WTC11 (cell line): ENCODE results near the gene LMTK2. TPM values are rescaled to one million over a fixed set of nuclear protein-coding genes. Genes with fewer than 3 reads are reported as not detected.

Experiments
- ATAC-seq: fragments of 200-7000 bp; cut with Tn5 transposase; 2 replicates; pipeline ENCODE4 v1.10.0; 2021; ENCODE audit warnings: mild to moderate bottlenecking, moderate library complexity
- Bru-seq: library from RNA; stranded (reverse); fragments of 400-500 nt; gene quantifications from one replicate; lab custom pipeline; 2021; lab: Mats Ljungman, UMichigan
- CTCF ChIA-PET: fragments of 300-600 bp; sonication (Branson Sonifier 250); formaldehyde crosslinking; loops from one replicate; lab custom pipeline; 2021; ENCODE audit warnings: antibody characterized with exemption; lab: Charles Lee
- POLR2A ChIA-PET: fragments of 350-600 bp; sonication (Branson Sonifier 250); formaldehyde crosslinking; loops from one replicate; lab custom pipeline; 2021; ENCODE audit warnings: antibody characterized with exemption; lab: Charles Lee
- DNase-seq: peaks from one replicate; pipeline ENCODE4 v3.0.0; 2021; ENCODE audit warnings: low spot score
- H3K27ac Mint-ChIP-seq: 2 replicates; pipeline ENCODE4 v1.8.0; 2021; ENCODE audit warnings: mixed read lengths
- H3K27me3 Mint-ChIP-seq: 2 replicates; pipeline ENCODE4 v1.8.0; 2021; ENCODE audit warnings: low read depth, mild to moderate bottlenecking, moderate library complexity, mixed read lengths
- H3K36me3 Mint-ChIP-seq: 2 replicates; pipeline ENCODE4 v1.8.0; 2021; ENCODE audit warnings: mixed read lengths
- H3K4me1 Mint-ChIP-seq: 2 replicates; pipeline ENCODE4 v1.8.0; 2022; ENCODE audit warnings: mixed read lengths
- H3K4me3 Mint-ChIP-seq: 2 replicates; pipeline ENCODE4 v1.8.0; 2021; ENCODE audit warnings: mild to moderate bottlenecking, moderate library complexity, mixed read lengths
- H3K9me3 Mint-ChIP-seq: 2 replicates; pipeline ENCODE4 v1.8.0; 2021; ENCODE audit warnings: mixed read lengths
- NFYB ChIP-seq: sonication (generic); formaldehyde crosslinking; conservative IDR thresholded peaks from 2 replicates; pipeline ENCODE4 v1.8.0; 2022; ENCODE audit warnings: low read depth, missing genetic modification reagents
- SMAD3 ChIP-seq: sonication (generic); formaldehyde crosslinking; IDR thresholded peaks from 2 replicates; pipeline ENCODE4 v1.8.0; 2022; ENCODE audit warnings: missing genetic modification reagents, mild to moderate bottlenecking, borderline replicate concordance
- TEAD4 ChIP-seq: sonication (generic); formaldehyde crosslinking; IDR thresholded peaks from 2 replicates; pipeline ENCODE4 v1.8.0; 2022; ENCODE audit warnings: mild to moderate bottlenecking, missing genetic modification reagents
- TP53 ChIP-seq: sonication (generic); formaldehyde crosslinking; IDR thresholded peaks from 2 replicates; pipeline ENCODE4 v1.8.1; 2023; ENCODE audit warnings: mild to moderate bottlenecking, missing genetic modification reagents
- ZNF121 ChIP-seq: sonication (generic); formaldehyde crosslinking; IDR thresholded peaks from 2 replicates; pipeline ENCODE4 v1.8.0; 2023; ENCODE audit warnings: missing genetic modification reagents
- ZNF219 ChIP-seq: sonication (generic); formaldehyde crosslinking; IDR thresholded peaks from 2 replicates; pipeline ENCODE4 v1.8.0; 2023; ENCODE audit warnings: missing genetic modification reagents, mild to moderate bottlenecking, borderline replicate concordance
- ZNF232 ChIP-seq: sonication (generic); formaldehyde crosslinking; IDR thresholded peaks from 2 replicates; pipeline ENCODE4 v1.8.0; 2022; ENCODE audit warnings: mild to moderate bottlenecking, missing genetic modification reagents
- ZNF416 ChIP-seq: fragments of 250-450 bp; sonication (Bioruptor Pico); IDR thresholded peaks from 2 replicates; pipeline ENCODE4 v1.9.0; 2021; ENCODE audit warnings: mild to moderate bottlenecking, inconsistent platforms
- long read RNA-seq, 3 experiments: library from RNA in 1 of 3; library from capped mRNA in 1 of 3; library from polyadenylated mRNA in 1 of 3; unstranded in 2 of 3; stranded (forward) in 1 of 3; transcript quantifications; one replicate each; pipeline ENCODE4 v2.0.0, GENCODE V29; 2021
- total RNA-seq: library from RNA; stranded (reverse); gene quantifications from 3 replicates; pipeline ENCODE4 v1.2.3, GENCODE V29; 2021
- TF ChIP-seq, protein P1 (sequence below): sonication (generic); formaldehyde crosslinking; IDR thresholded peaks from 2 replicates; pipeline ENCODE4 v1.8.1; 2023; ENCODE audit warnings: mild to moderate bottlenecking, moderate library complexity, missing genetic modification reagents
- TF ChIP-seq, protein P2 (sequence below): sonication (generic); formaldehyde crosslinking; IDR thresholded peaks from 2 replicates; pipeline ENCODE4 v1.8.0; 2022; ENCODE audit warnings: mild to moderate bottlenecking, missing genetic modification reagents
- TF ChIP-seq, protein P3 (sequence below): sonication (generic); formaldehyde crosslinking; IDR thresholded peaks from 2 replicates; pipeline ENCODE4 v1.8.0; 2022; ENCODE audit warnings: mild to moderate bottlenecking, missing genetic modification reagents
- TF ChIP-seq, protein P4 (sequence below): sonication (generic); formaldehyde crosslinking; IDR thresholded peaks from 2 replicates; pipeline ENCODE4 v1.8.1; 2022; ENCODE audit warnings: mild to moderate bottlenecking, missing genetic modification reagents, moderate library complexity, borderline replicate concordance
- TF ChIP-seq, protein P5 (sequence below): sonication (generic); formaldehyde crosslinking; IDR thresholded peaks from 2 replicates; pipeline ENCODE4 v1.8.0; 2023; ENCODE audit warnings: missing genetic modification reagents, mild to moderate bottlenecking, borderline replicate concordance
- TF ChIP-seq, protein P6 (sequence below): sonication (generic); formaldehyde crosslinking; IDR thresholded peaks from 2 replicates; pipeline ENCODE4 v1.8.1; 2022; ENCODE audit warnings: mild to moderate bottlenecking, moderate library complexity, missing genetic modification reagents
- TF ChIP-seq, protein P7 (sequence below): sonication (generic); formaldehyde crosslinking; IDR thresholded peaks from 2 replicates; pipeline ENCODE4 v1.8.0; 2022; ENCODE audit warnings: missing genetic modification reagents
- TF ChIP-seq, protein P8 (sequence below): fragments of 250-450 bp; sonication (Bioruptor Pico); IDR thresholded peaks from 2 replicates; pipeline ENCODE4 v1.9.0; 2021; ENCODE audit warnings: mild to moderate bottlenecking

Gene LMTK2
- 23.0 to 25.5 TPM (median 24.3 TPM) in 3 replicates for total RNA-seq
- percentile 76 among the genes with signal in this experiment for Bru-seq, nascent RNA
- long read RNA-seq, experiment 1, full-length matches to known transcripts: 11 of 61 reads
- long read RNA-seq, experiment 1, partial matches to known transcripts: 45 of 61 reads
- long read RNA-seq, experiment 1, other reads (novel, unspliced or antisense): 5 of 61 reads
- long read RNA-seq, experiment 2, full-length matches to known transcripts: 1 of 32 reads
- long read RNA-seq, experiment 2, partial matches to known transcripts: 28 of 32 reads
- long read RNA-seq, experiment 2, other reads (novel, unspliced or antisense): 3 of 32 reads
- long read RNA-seq, experiment 3: 0 reads

DNA sequence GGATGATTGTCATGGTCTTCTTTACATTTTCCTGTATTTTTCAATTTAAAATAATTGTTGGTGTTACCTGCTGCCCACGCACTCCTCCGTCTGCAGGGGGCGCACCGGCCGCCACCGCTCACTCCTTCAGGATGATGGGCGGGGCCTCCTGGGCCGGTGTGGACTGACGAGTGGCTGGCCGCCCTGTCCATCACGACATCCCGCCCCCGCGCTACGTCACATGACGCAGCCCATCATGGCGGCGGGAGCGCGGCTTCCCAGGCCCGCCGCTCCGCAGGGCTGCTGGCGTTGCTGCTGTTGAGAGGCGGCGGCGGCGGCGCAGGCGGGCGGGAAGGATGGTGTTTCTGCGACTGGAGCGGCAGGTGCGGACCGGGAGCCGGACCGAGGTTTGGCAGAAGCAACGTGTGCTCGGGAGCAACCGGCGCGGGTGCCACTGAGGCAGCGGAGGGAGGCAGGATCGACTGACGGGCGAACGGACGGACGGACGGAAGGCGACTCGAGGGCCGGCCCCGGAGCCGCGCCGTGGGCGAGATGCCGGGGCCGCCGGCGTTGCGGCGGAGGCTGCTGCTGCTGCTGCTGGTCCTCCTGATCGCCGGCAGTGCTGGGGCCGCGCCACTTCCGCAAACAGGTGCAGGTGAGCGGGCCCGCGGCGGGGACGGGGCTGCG is at the start of gene LMTK2:
TSS of gene LMTK2 (plus strand) at position 216 of the 666 bp plus-strand sequence. CDS start at position 532, 316 bp downstream.
- ATAC-seq: peak; percentile 98
- ChIA-PET POLR2A (no interaction called here), CTCF (interaction anchor here (0.7 to 5.1 kb wide), 15 partner anchors 10 to 524 kb away, joined by 3 to 31 read pairs (median 5); no protein-coding TSS in a partner anchor)
- H3K27me3 Mint-ChIP-seq: no peaks in the 10 kb centered on the region
- peaks cover 4% of the 10 kb centered on the region for H3K36me3 Mint-ChIP-seq
- peak; percentile 96 for DNase-seq
- H3K4me1 Mint-ChIP-seq: peaks cover 39% of the 10 kb centered on the region
- peak within 1 kb of the TSS; percentile 98 for H3K4me3 Mint-ChIP-seq
- H3K27ac Mint-ChIP-seq: peak within 1 kb of the TSS; percentile 97
- H3K9me3 Mint-ChIP-seq: peaks cover 10% of the 10 kb centered on the region
- TF ChIP-seq TEAD4 (CRISPR knock-in tag) (no peak), ZNF232 (CRISPR knock-in tag) (peak; percentile 62; the same call in 1 of the 2 replicates), SMAD3 (peak; percentile 16; the same call in 1 of the 2 replicates), ZNF121 (no peak), TP53 (CRISPR knock-in tag) (0 out of 2 replicates have a peak, but pooled peaks have one; percentile 33), ZNF416 (no peak), NFYB (peak; percentile 92), ZNF219 (CRISPR knock-in tag) (no peak)
- TF ChIP-seq, protein P1, sequence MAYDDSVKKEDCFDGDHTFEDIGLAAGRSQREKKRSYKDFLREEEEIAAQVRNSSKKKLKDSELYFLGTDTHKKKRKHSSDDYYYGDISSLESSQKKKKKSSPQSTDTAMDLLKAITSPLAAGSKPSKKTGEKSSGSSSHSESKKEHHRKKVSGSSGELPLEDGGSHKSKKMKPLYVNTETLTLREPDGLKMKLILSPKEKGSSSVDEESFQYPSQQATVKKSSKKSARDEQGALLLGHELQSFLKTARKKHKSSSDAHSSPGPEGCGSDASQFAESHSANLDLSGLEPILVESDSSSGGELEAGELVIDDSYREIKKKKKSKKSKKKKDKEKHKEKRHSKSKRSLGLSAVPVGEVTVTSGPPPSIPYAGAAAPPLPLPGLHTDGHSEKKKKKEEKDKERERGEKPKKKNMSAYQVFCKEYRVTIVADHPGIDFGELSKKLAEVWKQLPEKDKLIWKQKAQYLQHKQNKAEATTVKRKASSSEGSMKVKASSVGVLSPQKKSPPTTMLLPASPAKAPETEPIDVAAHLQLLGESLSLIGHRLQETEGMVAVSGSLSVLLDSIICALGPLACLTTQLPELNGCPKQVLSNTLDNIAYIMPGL (CRISPR knock-in tag): peak; percentile 90
- TF ChIP-seq, protein P2, sequence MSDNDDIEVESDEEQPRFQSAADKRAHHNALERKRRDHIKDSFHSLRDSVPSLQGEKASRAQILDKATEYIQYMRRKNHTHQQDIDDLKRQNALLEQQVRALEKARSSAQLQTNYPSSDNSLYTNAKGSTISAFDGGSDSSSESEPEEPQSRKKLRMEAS (CRISPR knock-in tag): peak; percentile 24; the same call in 1 of the 2 replicates
- TF ChIP-seq, protein P3, sequence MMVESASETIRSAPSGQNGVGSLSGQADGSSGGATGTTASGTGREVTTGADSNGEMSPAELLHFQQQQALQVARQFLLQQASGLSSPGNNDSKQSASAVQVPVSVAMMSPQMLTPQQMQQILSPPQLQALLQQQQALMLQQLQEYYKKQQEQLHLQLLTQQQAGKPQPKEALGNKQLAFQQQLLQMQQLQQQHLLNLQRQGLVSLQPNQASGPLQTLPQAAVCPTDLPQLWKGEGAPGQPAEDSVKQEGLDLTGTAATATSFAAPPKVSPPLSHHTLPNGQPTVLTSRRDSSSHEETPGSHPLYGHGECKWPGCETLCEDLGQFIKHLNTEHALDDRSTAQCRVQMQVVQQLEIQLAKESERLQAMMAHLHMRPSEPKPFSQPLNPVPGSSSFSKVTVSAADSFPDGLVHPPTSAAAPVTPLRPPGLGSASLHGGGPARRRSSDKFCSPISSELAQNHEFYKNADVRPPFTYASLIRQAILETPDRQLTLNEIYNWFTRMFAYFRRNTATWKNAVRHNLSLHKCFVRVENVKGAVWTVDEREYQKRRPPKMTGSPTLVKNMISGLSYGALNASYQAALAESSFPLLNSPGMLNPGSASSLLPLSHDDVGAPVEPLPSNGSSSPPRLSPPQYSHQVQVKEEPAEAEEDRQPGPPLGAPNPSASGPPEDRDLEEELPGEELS: peak; percentile 81
- TF ChIP-seq, protein P4, sequence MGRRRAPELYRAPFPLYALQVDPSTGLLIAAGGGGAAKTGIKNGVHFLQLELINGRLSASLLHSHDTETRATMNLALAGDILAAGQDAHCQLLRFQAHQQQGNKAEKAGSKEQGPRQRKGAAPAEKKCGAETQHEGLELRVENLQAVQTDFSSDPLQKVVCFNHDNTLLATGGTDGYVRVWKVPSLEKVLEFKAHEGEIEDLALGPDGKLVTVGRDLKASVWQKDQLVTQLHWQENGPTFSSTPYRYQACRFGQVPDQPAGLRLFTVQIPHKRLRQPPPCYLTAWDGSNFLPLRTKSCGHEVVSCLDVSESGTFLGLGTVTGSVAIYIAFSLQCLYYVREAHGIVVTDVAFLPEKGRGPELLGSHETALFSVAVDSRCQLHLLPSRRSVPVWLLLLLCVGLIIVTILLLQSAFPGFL (CRISPR knock-in tag): no peak
- TF ChIP-seq, protein P5, sequence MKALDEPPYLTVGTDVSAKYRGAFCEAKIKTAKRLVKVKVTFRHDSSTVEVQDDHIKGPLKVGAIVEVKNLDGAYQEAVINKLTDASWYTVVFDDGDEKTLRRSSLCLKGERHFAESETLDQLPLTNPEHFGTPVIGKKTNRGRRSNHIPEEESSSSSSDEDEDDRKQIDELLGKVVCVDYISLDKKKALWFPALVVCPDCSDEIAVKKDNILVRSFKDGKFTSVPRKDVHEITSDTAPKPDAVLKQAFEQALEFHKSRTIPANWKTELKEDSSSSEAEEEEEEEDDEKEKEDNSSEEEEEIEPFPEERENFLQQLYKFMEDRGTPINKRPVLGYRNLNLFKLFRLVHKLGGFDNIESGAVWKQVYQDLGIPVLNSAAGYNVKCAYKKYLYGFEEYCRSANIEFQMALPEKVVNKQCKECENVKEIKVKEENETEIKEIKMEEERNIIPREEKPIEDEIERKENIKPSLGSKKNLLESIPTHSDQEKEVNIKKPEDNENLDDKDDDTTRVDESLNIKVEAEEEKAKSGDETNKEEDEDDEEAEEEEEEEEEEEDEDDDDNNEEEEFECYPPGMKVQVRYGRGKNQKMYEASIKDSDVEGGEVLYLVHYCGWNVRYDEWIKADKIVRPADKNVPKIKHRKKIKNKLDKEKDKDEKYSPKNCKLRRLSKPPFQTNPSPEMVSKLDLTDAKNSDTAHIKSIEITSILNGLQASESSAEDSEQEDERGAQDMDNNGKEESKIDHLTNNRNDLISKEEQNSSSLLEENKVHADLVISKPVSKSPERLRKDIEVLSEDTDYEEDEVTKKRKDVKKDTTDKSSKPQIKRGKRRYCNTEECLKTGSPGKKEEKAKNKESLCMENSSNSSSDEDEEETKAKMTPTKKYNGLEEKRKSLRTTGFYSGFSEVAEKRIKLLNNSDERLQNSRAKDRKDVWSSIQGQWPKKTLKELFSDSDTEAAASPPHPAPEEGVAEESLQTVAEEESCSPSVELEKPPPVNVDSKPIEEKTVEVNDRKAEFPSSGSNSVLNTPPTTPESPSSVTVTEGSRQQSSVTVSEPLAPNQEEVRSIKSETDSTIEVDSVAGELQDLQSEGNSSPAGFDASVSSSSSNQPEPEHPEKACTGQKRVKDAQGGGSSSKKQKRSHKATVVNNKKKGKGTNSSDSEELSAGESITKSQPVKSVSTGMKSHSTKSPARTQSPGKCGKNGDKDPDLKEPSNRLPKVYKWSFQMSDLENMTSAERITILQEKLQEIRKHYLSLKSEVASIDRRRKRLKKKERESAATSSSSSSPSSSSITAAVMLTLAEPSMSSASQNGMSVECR (CRISPR knock-in tag): peak; percentile 90
- TF ChIP-seq, protein P6, sequence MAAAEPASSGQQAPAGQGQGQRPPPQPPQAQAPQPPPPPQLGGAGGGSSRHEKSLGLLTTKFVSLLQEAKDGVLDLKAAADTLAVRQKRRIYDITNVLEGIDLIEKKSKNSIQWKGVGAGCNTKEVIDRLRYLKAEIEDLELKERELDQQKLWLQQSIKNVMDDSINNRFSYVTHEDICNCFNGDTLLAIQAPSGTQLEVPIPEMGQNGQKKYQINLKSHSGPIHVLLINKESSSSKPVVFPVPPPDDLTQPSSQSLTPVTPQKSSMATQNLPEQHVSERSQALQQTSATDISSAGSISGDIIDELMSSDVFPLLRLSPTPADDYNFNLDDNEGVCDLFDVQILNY: peak; percentile 81; the same call in 1 of the 2 replicates
- TF ChIP-seq, protein P7, sequence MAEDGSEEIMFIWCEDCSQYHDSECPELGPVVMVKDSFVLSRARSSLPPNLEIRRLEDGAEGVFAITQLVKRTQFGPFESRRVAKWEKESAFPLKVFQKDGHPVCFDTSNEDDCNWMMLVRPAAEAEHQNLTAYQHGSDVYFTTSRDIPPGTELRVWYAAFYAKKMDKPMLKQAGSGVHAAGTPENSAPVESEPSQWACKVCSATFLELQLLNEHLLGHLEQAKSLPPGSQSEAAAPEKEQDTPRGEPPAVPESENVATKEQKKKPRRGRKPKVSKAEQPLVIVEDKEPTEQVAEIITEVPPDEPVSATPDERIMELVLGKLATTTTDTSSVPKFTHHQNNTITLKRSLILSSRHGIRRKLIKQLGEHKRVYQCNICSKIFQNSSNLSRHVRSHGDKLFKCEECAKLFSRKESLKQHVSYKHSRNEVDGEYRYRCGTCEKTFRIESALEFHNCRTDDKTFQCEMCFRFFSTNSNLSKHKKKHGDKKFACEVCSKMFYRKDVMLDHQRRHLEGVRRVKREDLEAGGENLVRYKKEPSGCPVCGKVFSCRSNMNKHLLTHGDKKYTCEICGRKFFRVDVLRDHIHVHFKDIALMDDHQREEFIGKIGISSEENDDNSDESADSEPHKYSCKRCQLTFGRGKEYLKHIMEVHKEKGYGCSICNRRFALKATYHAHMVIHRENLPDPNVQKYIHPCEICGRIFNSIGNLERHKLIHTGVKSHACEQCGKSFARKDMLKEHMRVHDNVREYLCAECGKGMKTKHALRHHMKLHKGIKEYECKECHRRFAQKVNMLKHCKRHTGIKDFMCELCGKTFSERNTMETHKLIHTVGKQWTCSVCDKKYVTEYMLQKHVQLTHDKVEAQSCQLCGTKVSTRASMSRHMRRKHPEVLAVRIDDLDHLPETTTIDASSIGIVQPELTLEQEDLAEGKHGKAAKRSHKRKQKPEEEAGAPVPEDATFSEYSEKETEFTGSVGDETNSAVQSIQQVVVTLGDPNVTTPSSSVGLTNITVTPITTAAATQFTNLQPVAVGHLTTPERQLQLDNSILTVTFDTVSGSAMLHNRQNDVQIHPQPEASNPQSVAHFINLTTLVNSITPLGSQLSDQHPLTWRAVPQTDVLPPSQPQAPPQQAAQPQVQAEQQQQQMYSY: peak; percentile 26; the same call in 1 of the 2 replicates
- TF ChIP-seq, protein P8, sequence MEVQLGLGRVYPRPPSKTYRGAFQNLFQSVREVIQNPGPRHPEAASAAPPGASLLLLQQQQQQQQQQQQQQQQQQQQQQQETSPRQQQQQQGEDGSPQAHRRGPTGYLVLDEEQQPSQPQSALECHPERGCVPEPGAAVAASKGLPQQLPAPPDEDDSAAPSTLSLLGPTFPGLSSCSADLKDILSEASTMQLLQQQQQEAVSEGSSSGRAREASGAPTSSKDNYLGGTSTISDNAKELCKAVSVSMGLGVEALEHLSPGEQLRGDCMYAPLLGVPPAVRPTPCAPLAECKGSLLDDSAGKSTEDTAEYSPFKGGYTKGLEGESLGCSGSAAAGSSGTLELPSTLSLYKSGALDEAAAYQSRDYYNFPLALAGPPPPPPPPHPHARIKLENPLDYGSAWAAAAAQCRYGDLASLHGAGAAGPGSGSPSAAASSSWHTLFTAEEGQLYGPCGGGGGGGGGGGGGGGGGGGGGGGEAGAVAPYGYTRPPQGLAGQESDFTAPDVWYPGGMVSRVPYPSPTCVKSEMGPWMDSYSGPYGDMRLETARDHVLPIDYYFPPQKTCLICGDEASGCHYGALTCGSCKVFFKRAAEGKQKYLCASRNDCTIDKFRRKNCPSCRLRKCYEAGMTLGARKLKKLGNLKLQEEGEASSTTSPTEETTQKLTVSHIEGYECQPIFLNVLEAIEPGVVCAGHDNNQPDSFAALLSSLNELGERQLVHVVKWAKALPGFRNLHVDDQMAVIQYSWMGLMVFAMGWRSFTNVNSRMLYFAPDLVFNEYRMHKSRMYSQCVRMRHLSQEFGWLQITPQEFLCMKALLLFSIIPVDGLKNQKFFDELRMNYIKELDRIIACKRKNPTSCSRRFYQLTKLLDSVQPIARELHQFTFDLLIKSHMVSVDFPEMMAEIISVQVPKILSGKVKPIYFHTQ (CRISPR knock-in tag): no peak
